SK-N-SH (cell line): Measurements from ENCODE around the gene COL8A1. TPM values are rescaled to one million over a fixed set of nuclear protein-coding genes. Genes with fewer than 3 reads are reported as not detected.

Experiments used
- CTCF ChIA-PET: fragments of 300-600, 350-600 bp; formaldehyde crosslinking; extraction: SDS; loops from one replicate; lab custom pipeline; 2021; lab: Yijun Ruan, JAX
- POLR2A ChIA-PET: fragments of 350-600 bp; sonication (Branson Sonifier 250); formaldehyde crosslinking; extraction: SDS; loops from one replicate; lab custom pipeline; 2020; ENCODE audit warnings: antibody characterized with exemption, inconsistent platforms; lab: Yijun Ruan, JAX
- DNase-seq: peaks from one replicate; pipeline ENCODE4 v3.0.0; 2012
- H2AFZ ChIP-seq: fragments of 200-600 bp; sonication (generic); 2 replicates; pipeline ENCODE4 v1.8.1; 2016; ENCODE audit warnings: antibody characterized with exemption, mild to moderate bottlenecking, low read depth
- H3F3A ChIP-seq: fragments of 200-600 bp; sonication (generic); replicated peaks from 2 replicates; pipeline ENCODE3; 2016; ENCODE audit warnings: antibody characterized with exemption, mild to moderate bottlenecking; ENCODE audit not compliant: insufficient read depth
- H3K27ac ChIP-seq, 2 experiments: fragments of 200-500 bp in 1 of 2; fragments of 200-600 bp in 1 of 2; sonication (Bioruptor generic) in 1 of 2; sonication (generic), shearing (Covaris generic) in 1 of 2; 2 replicates each; pipeline versions ENCODE4 v1.5.1 to v1.6.1; 2014 to 2016; ENCODE audit warnings: low read depth in 2 of 2, inconsistent platforms in 1 of 2, low read length in 1 of 2, mild to moderate bottlenecking in 1 of 2, mixed read lengths in 1 of 2
- H3K27me3 ChIP-seq: fragments of 200-600 bp; sonication (generic), shearing (Covaris generic); 2 replicates; pipeline ENCODE4 v1.6.1; 2016; ENCODE audit warnings: mixed run types; ENCODE audit not compliant: insufficient read depth
- H3K36me3 ChIP-seq, 2 experiments: fragments of 200-500 bp in 1 of 2; fragments of 200-600 bp in 1 of 2; sonication (Bioruptor generic) in 1 of 2; sonication (generic) in 1 of 2; replicated peaks in 1 of 2; 2 replicates each; pipeline versions ENCODE3 to v1.5.1; 2014 to 2016; ENCODE audit warnings: low read length in 1 of 2, mild to moderate bottlenecking in 1 of 2; ENCODE audit not compliant: insufficient read depth in 2 of 2, control insufficient read depth in 1 of 2
- H3K4me1 ChIP-seq, 2 experiments: fragments of 200-500 bp in 1 of 2; fragments of 200-600 bp in 1 of 2; sonication (Bioruptor generic) in 1 of 2; sonication (generic), shearing (Covaris generic) in 1 of 2; 2 replicates each; pipeline versions ENCODE4 v1.5.1 to v1.6.1; 2014 to 2016; ENCODE audit warnings: low read depth in 1 of 2, low read length in 1 of 2, mixed run types in 1 of 2; ENCODE audit not compliant: insufficient read depth in 2 of 2, control insufficient read depth in 1 of 2
- H3K4me2 ChIP-seq: fragments of 200-600 bp; sonication (generic), shearing (Covaris generic); 2 replicates; pipeline ENCODE4 v1.6.1; 2017; ENCODE audit warnings: mixed run types
- H3K4me3 ChIP-seq, 2 experiments: fragments of 200-500 bp in 1 of 2; fragments of 200-600 bp in 1 of 2; sonication (Bioruptor generic) in 1 of 2; sonication (generic), shearing (Covaris generic) in 1 of 2; 2 replicates each; pipeline versions ENCODE4 v1.5.1 to v1.8.1; 2014 to 2016; ENCODE audit warnings: low read depth in 2 of 2, inconsistent platforms in 1 of 2, low read length in 1 of 2, mild to moderate bottlenecking in 1 of 2, mixed read lengths in 1 of 2, moderate library complexity in 1 of 2
- H3K79me2 ChIP-seq: fragments of 200-600 bp; sonication (generic); 2 replicates; pipeline ENCODE4 v1.8.1; 2017; ENCODE audit warnings: mild to moderate bottlenecking; ENCODE audit not compliant: insufficient read depth
- H3K9ac ChIP-seq: fragments of 200-600 bp; sonication (generic); 2 replicates; pipeline ENCODE4 v1.6.1; 2017; ENCODE audit warnings: mixed run types
- H3K9me2 ChIP-seq: fragments of 200-600 bp; sonication (generic); 2 replicates; pipeline ENCODE4 v1.6.1; 2017; ENCODE audit warnings: mixed run types
- H3K9me3 ChIP-seq: fragments of 200-600 bp; sonication (generic); 2 replicates; pipeline ENCODE4 v1.6.1; 2017; ENCODE audit warnings: mixed run types, mild to moderate bottlenecking, moderate library complexity
- H4K20me1 ChIP-seq: fragments of 200-600 bp; sonication (generic); 2 replicates; pipeline ENCODE4 v1.6.1; 2017; ENCODE audit warnings: mild to moderate bottlenecking, mixed run types; ENCODE audit not compliant: insufficient read depth
- CHD2 ChIP-seq: fragments of 150-350 bp; IDR thresholded peaks from 2 replicates; pipeline ENCODE4 v1.6.1; 2018; ENCODE audit warnings: low read length; ENCODE audit not compliant: partially characterized antibody
- ELF1 ChIP-seq: IDR thresholded peaks from 2 replicates; pipeline ENCODE4 v1.4.0; 2012
- EZH2phosphoT487 ChIP-seq: fragments of 200-600 bp; sonication (generic); IDR thresholded peaks from 2 replicates; pipeline ENCODE4 v1.6.1; 2017; ENCODE audit warnings: low read depth, mixed run types, mild to moderate bottlenecking, antibody characterized with exemption, moderate library complexity, borderline replicate concordance
- FOXM1 ChIP-seq: IDR thresholded peaks from 2 replicates; pipeline ENCODE4 v1.4.0; 2012; ENCODE audit warnings: low read depth, mild to moderate bottlenecking
- GABPA ChIP-seq: IDR thresholded peaks from 2 replicates; pipeline ENCODE4 v1.4.0; 2012; ENCODE audit warnings: low read depth, mild to moderate bottlenecking
- GATA2 ChIP-seq: sonication (generic); formaldehyde crosslinking; IDR thresholded peaks from 2 replicates; pipeline ENCODE4 v1.5.0; 2020; ENCODE audit warnings: mild to moderate bottlenecking, missing genetic modification reagents
- JUND ChIP-seq: IDR thresholded peaks from 2 replicates; pipeline ENCODE4 v1.4.0; 2012
- MAX ChIP-seq: IDR thresholded peaks from 2 replicates; pipeline ENCODE4 v1.4.0; 2012; ENCODE audit warnings: low read depth
- MEF2A ChIP-seq: IDR thresholded peaks from 2 replicates; pipeline ENCODE4 v1.4.0; 2012; ENCODE audit warnings: low read depth, borderline replicate concordance
- MXI1 ChIP-seq: IDR thresholded peaks from 2 replicates; pipeline ENCODE4 v1.6.1; 2012; ENCODE audit warnings: mild to moderate bottlenecking, low read depth, low read length, improper control_type of control experiment
- NFIC ChIP-seq: IDR thresholded peaks from 2 replicates; pipeline ENCODE4 v1.4.0; 2012; ENCODE audit warnings: borderline replicate concordance
- RCOR1 ChIP-seq: fragments of 150-350 bp; IDR thresholded peaks from 2 replicates; pipeline ENCODE4 v1.6.1; 2017; ENCODE audit warnings: antibody characterized with exemption, low read length
- REST ChIP-seq: IDR thresholded peaks from 2 replicates; pipeline ENCODE4 v1.6.1; 2012; ENCODE audit warnings: mild to moderate bottlenecking, low read depth, low read length, moderate library complexity
- RXRA ChIP-seq: IDR thresholded peaks from 2 replicates; pipeline ENCODE4 v1.4.0; 2012; ENCODE audit warnings: low read depth, mild to moderate bottlenecking, borderline replicate concordance
- SIN3A ChIP-seq: IDR thresholded peaks from 2 replicates; pipeline ENCODE4 v1.6.1; 2012; ENCODE audit warnings: low read depth, mild to moderate bottlenecking, low read length, moderate library complexity, borderline replicate concordance
- SMC3 ChIP-seq: IDR thresholded peaks from 2 replicates; pipeline ENCODE4 v1.6.1; 2012; ENCODE audit warnings: low read depth, low read length, improper control_type of control experiment
- TCF12 ChIP-seq: IDR thresholded peaks from 2 replicates; pipeline ENCODE4 v1.4.0; 2012
- USF1 ChIP-seq: IDR thresholded peaks from 2 replicates; pipeline ENCODE4 v1.4.0; 2012; ENCODE audit warnings: low read depth, borderline replicate concordance
- USF2 ChIP-seq: fragments of 150-350 bp; IDR thresholded peaks from 2 replicates; pipeline ENCODE4 v1.6.1; 2017; ENCODE audit warnings: antibody characterized with exemption, low read length, low read depth, borderline replicate concordance
- YY1 ChIP-seq: IDR thresholded peaks from 2 replicates; pipeline ENCODE4 v1.4.0; 2012; ENCODE audit warnings: low read depth, mild to moderate bottlenecking
- WGBS: methylation state at CpG from one replicate; pipeline ENCODE4 v1.1.6; 2017; ENCODE audit warnings: low lambda C conversion rate; 5-methylcytosine and 5-hydroxymethylcytosine counted together
- polyA plus RNA-seq, 3 experiments: library from polyadenylated mRNA; depleted of rRNA; stranded (reverse); fragments of >200 nt; gene quantifications; 2 replicates each; pipeline ENCODE4 v1.2.3, GENCODE V29; 2012

The COL8A1 gene
- polyA plus RNA-seq, 1 of the 3 experiments (the other 2 are of a cell fraction), result 4.0 TPM

- Histone ChIP-seq H4K20me1 (no peaks in the 10 kb centered on the region), H3K9me3 (no peaks in the 10 kb centered on the region), H3K4me2 (no peak overlapping the region), H3K27me3 (no peaks in the 10 kb centered on the region), H3K4me1 (peaks cover 0 to 23% of the 10 kb centered on the region in 2 experiments; a peak in 1 of 4 replicates), H3K27ac (no peak overlapping the region), H3K79me2 (no peaks in the 10 kb centered on the region), H3K36me3 (no peaks in the 10 kb centered on the region), H2AFZ (no peak overlapping the region), H3K9ac (no peak overlapping the region), H3K9me2 (no peaks in the 10 kb centered on the region), H3F3A (peaks cover 4% of the 10 kb centered on the region), H3K4me3 (no peak overlapping the region)
- DNase-seq, result no peak
- 42% methylated on average over 2 of the region's 2 CpGs for WGBS
- ChIA-PET POLR2A (no interaction called here), CTCF (interaction anchor here (0.8 to 1.5 kb wide), 4 partner anchors 12 to 30 kb away, joined by 3 to 6 read pairs (median 4); no protein-coding TSS in a partner anchor)
- TF ChIP-seq TCF12, result no peak
- TF ChIP-seq YY1, result no peak
- no peak for TF ChIP-seq SIN3A
- TF ChIP-seq USF1, result no peak
- no peak for TF ChIP-seq RCOR1
Measured at GRCh38 chr3:99777708-99778107, 139.3 kb downstream of the COL8A1 start.

- 25% methylated on average over 3 of the region's 3 CpGs for WGBS
- H3K4me2 ChIP-seq, result no peak overlapping the region
- CTCF ChIA-PET, result interaction anchor here (1.3 kb wide), 1 partner anchor 28 kb away, joined by 3 read pairs; no protein-coding TSS in a partner anchor
- peak overlapping the region in 1 of 2 experiments; percentile 4; a peak in 2 of 4 replicates for H3K27ac ChIP-seq
- H3K9ac ChIP-seq, result no peak overlapping the region
- TF ChIP-seq SMC3 (no peak), JUND (no peak), CHD2 (no peak), RXRA (no peak), MXI1 (no peak), ELF1 (no peak), MEF2A (no peak), FOXM1 (no peak), REST (no peak), NFIC (no peak), SIN3A (no peak), USF2 (no peak), GABPA (no peak), YY1 (no peak), EZH2phosphoT487 (no peak), GATA2 (CRISPR knock-in tag) (no peak), MAX (no peak)
- TF ChIP-seq, all 33 proteins: peak for 0
- H3K9me2 ChIP-seq, result no peaks in the 10 kb centered on the region
- peak overlapping the region; percentile 1; the same call in 1 of the 2 replicates for H2AFZ ChIP-seq
- no peak overlapping the region for H3K4me3 ChIP-seq
- no peaks in the 10 kb centered on the region for H3K27me3 ChIP-seq
- H4K20me1 ChIP-seq, result no peaks in the 10 kb centered on the region
- POLR2A ChIA-PET, result no interaction called here
- H3K9me3 ChIP-seq, result no peaks in the 10 kb centered on the region
- H3F3A ChIP-seq, result peaks cover 4% of the 10 kb centered on the region
- H3K4me1 ChIP-seq, result peaks cover 0 to 25% of the 10 kb centered on the region in 2 experiments; a peak in 1 of 4 replicates
- no peaks in the 10 kb centered on the region for H3K79me2 ChIP-seq
- DNase-seq, result no peak
- no peaks in the 10 kb centered on the region for H3K36me3 ChIP-seq
Measured at GRCh38 chr3:99780749-99781148, 142.4 kb downstream of the COL8A1 start.
